Omental fat pad (tissue), 4 donors: ENCODE measurements around the gene NTMT1. TPM values are rescaled to one million over a fixed set of nuclear protein-coding genes. Genes with fewer than 3 reads are reported as not detected.

Experiments
- ATAC-seq: fragments of 150-250 bp; one replicate; pipeline ENCODE4 v1.9.1; 2016; ENCODE audit warnings: mild to moderate bottlenecking, moderate library complexity; ENCODE audit not compliant: low FRiP score
- DNase-seq: peaks from one replicate; pipeline ENCODE4 v3.0.0-alpha.2; 2019; ENCODE audit warnings: low spot score
- CTCF ChIP-seq, 3 donors: fragments of 450-650 bp; IDR thresholded peaks; one replicate each; pipeline ENCODE4 v1.5.1; 2016 to 2017; ENCODE audit warnings: antibody characterized with exemption in 3 of 3, mild to moderate bottlenecking in 3 of 3, moderate library complexity in 2 of 3
- total RNA-seq, 4 donors: library from RNA; depleted of rRNA; stranded (reverse); fragments of >200 nt; gene quantifications; one replicate each; pipeline ENCODE4 v1.1.0, GENCODE V29; 2016

The NTMT1 gene
- total RNA-seq, 4 donors from 2014 or later = 15.8 to 37.9 (median 20.3) TPM

- DNase-seq (no peak), ATAC-seq (no peak)
- TF ChIP-seq CTCF (IDR thresholded peaks at IDR 0.05) = no peak
These were observed 792 bp downstream of the NTMT1 start for GRCh38 chr9:129626625-129627284.

GRCh38 chr9:129627556-129628440 lies 1.8 kb downstream of the NTMT1 start:
- no peak for TF ChIP-seq CTCF (IDR thresholded peaks at IDR 0.05)
- ATAC-seq = no peak
- DNase-seq = no peak

GRCh38 chr9:129628709-129629108 lies 2.7 kb downstream of the NTMT1 start:
- no peak for ATAC-seq
- no peak for DNase-seq
- no peak for TF ChIP-seq CTCF (IDR thresholded peaks at IDR 0.05)

GRCh38 chr9:129629251-129629820 lies 3.4 kb downstream of the NTMT1 start:
- DNase-seq (no peak), ATAC-seq (no peak)
- no peak for TF ChIP-seq CTCF (IDR thresholded peaks at IDR 0.05)

GRCh38 chr9:129630967-129631673 lies 5.2 kb downstream of the NTMT1 start:
- ATAC-seq = no peak
- DNase-seq = no peak
- TF ChIP-seq CTCF (IDR thresholded peaks at IDR 0.05) = no peak

- ATAC-seq = no peak
These were observed 5.7 kb downstream of the NTMT1 start for GRCh38 chr9:129631674-129632129.

More at GRCh38 chr9:129631674-129632129, 5.7 kb downstream of the NTMT1 start:
- DNase-seq = no peak
- TF ChIP-seq CTCF (IDR thresholded peaks at IDR 0.05) = no peak
